Calu3 (cell line): ENCODE measurements around the gene NTRK2. TPM values are rescaled to one million over a fixed set of nuclear protein-coding genes. Genes with fewer than 3 reads are reported as not detected.

Source experiments
- BruUV-seq: library from RNA; stranded (reverse); fragments of 400-500 nt; replicated peaks from 2 replicates; lab custom pipeline; 2021; lab: Mats Ljungman, UMichigan
- CTCF ChIA-PET: fragments of 300-600 bp; sonication (Branson Sonifier 250); formaldehyde crosslinking; loops from one replicate; lab custom pipeline; 2022; ENCODE audit warnings: antibody characterized with exemption; lab: Charles Lee
- DNase-seq: peaks from one replicate; pipeline ENCODE4 v3.0.0; 2022
- H3K27ac Mint-ChIP-seq: one replicate; pipeline ENCODE4 v1.8.0; 2022; ENCODE audit warnings: mixed read lengths; ENCODE audit not compliant: unreplicated experiment
- H3K27me3 Mint-ChIP-seq: one replicate; pipeline ENCODE4 v1.8.0; 2022; ENCODE audit warnings: mixed read lengths; ENCODE audit not compliant: unreplicated experiment
- H3K36me3 Mint-ChIP-seq: one replicate; pipeline ENCODE4 v1.8.0; 2022; ENCODE audit warnings: mild to moderate bottlenecking, moderate library complexity, mixed read lengths; ENCODE audit not compliant: insufficient read depth, unreplicated experiment
- H3K4me1 Mint-ChIP-seq: one replicate; pipeline ENCODE4 v1.8.0; 2022; ENCODE audit warnings: mild to moderate bottlenecking, low read depth, mixed read lengths; ENCODE audit not compliant: unreplicated experiment
- H3K4me3 Mint-ChIP-seq: one replicate; pipeline ENCODE4 v1.8.0; 2022; ENCODE audit warnings: mild to moderate bottlenecking, low read depth, moderate library complexity, mixed read lengths; ENCODE audit not compliant: unreplicated experiment
- H3K9me3 Mint-ChIP-seq: one replicate; pipeline ENCODE4 v1.8.0; 2022; ENCODE audit warnings: low read depth, mixed read lengths; ENCODE audit not compliant: unreplicated experiment
- intact Hi-C: fragments of 100-400 bp; cut with micrococcal nuclease; formaldehyde crosslinking; loops from one replicate; pipeline ENCODE4 v1.10.0; 2022; ENCODE audit not compliant: unreplicated experiment
- total RNA-seq: library from RNA; stranded (reverse); gene quantifications from 2 replicates; pipeline ENCODE4 v1.2.3, GENCODE V29; 2022
- TF ChIP-seq, protein P1 (sequence below): fragments of 200-600 bp; IDR thresholded peaks from one replicate; pipeline ENCODE4 v1.8.0; 2022; ENCODE audit warnings: antibody characterized with exemption; ENCODE audit not compliant: unreplicated experiment

Gene NTRK2
- total RNA-seq, 1 experiment from 2014 or later = 2.1 TPM

DNA sequence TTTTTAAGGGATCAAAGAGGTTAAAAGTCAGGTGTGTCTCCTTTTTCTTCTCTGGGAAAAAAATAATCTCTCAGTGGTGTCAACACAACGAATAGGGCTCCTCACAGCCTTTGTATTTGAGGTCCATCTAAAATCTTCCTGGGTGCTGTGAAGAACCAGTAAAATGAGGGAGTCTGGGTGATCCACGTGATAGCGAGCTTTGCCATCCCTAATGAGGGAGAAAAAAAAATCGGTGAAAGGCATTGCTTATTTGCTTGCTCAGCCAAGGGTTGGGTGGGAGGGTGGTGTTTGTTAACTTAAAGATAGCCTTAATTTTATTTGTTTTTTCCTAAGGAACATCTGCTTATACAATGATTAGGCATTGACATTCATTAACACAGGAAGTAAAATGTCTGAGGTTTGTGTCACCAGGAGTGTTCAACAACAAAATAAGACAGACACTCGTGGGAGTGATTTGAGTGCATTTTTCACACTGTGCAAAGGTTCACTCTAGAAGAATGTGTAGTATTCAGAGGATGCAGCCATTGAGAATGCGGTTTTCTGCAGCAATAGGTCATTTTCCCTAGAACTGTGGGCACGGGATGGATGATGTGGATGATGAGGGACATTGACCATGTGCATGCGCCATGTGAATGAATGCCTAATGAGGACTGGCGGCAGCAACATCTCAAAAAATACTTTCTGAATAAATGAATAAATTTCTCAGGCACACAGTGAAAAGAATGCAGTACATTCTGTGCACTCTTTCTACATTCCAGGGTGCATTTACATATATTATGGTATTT, 369.5 kb downstream of the NTRK2 start:
- H3K4me3 Mint-ChIP-seq = no peak overlapping the region
- no peaks in the 10 kb centered on the region for H3K36me3 Mint-ChIP-seq
- intact Hi-C loops = no loop called here
- no peaks in the 10 kb centered on the region for H3K27me3 Mint-ChIP-seq
- H3K4me1 Mint-ChIP-seq = no peaks in the 10 kb centered on the region
- CTCF ChIA-PET = no interaction called here
- TF ChIP-seq, protein P1, sequence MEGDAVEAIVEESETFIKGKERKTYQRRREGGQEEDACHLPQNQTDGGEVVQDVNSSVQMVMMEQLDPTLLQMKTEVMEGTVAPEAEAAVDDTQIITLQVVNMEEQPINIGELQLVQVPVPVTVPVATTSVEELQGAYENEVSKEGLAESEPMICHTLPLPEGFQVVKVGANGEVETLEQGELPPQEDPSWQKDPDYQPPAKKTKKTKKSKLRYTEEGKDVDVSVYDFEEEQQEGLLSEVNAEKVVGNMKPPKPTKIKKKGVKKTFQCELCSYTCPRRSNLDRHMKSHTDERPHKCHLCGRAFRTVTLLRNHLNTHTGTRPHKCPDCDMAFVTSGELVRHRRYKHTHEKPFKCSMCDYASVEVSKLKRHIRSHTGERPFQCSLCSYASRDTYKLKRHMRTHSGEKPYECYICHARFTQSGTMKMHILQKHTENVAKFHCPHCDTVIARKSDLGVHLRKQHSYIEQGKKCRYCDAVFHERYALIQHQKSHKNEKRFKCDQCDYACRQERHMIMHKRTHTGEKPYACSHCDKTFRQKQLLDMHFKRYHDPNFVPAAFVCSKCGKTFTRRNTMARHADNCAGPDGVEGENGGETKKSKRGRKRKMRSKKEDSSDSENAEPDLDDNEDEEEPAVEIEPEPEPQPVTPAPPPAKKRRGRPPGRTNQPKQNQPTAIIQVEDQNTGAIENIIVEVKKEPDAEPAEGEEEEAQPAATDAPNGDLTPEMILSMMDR = no peak
- BruUV-seq = no TSS peak
- no peak for DNase-seq
- no peaks in the 10 kb centered on the region for H3K9me3 Mint-ChIP-seq
- H3K27ac Mint-ChIP-seq = no peak overlapping the region

DNA sequence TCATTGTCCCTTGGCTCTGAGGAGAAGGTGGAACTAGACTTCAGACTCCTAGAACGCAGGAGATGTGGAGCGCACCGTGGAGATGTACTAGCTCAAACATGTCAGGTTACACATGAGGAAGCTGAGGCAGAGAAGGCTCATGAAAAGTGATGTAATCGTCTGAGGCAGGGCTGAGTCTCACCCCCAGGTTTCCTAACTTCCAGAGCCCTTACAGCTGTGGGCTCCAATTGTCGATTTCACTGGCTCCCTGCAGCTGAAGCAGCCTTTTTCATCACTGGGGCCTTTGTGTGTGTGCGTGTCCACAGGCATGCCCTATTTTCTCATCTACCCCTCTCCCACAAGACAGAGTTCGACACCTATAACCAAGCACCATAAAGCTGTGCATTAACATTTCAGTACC, 370.6 kb downstream of the NTRK2 start:
- Mint-ChIP-seq H3K27me3 (no peaks in the 10 kb centered on the region), H3K27ac (no peak overlapping the region), H3K4me3 (no peak overlapping the region), H3K9me3 (no peaks in the 10 kb centered on the region), H3K36me3 (no peaks in the 10 kb centered on the region), H3K4me1 (peaks cover 4% of the 10 kb centered on the region)
- TF ChIP-seq, protein P1 = no peak
- no TSS peak for BruUV-seq
- CTCF ChIA-PET = no interaction called here
- no peak for DNase-seq
- intact Hi-C loops = no loop called here

DNA sequence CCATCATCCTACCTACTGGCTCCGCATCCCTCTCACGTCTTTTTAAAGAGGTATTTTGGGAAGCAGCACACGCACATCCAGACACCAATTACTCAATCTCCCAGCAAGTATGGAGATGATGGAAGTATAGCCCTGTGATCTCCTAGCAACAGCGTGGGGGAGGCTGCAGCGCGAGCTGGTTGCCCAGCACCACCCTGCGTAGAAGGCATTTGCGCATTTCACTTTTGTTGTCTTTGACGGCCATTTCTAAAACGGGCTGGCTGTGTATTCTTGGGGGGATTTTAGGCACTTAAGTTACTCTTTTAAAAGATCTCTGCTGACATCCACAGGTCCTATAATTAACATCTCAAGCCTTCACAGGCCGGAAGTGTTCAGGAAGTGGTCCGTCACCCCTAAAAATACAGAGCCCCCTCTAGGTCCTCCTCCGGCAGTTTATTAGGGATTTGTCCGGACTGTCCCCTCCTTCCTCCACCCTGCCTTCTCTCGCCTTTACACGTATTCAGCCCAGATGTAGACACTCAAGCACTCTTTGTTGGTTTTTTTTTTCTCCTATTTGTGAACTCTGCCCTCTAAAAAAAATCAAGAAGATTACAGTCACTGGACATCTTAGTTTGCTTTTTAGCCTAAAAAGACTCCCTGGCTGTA, 371.4 kb downstream of the NTRK2 start:
- Mint-ChIP-seq H3K27ac (no peak overlapping the region), H3K27me3 (no peaks in the 10 kb centered on the region), H3K4me3 (no peak overlapping the region), H3K36me3 (no peaks in the 10 kb centered on the region), H3K9me3 (no peaks in the 10 kb centered on the region), H3K4me1 (peaks cover 8% of the 10 kb centered on the region)
- TF ChIP-seq, protein P1 = no peak
- DNase-seq = no peak
- intact Hi-C loops = no loop called here
- BruUV-seq = no TSS peak
- CTCF ChIA-PET = no interaction called here

DNA sequence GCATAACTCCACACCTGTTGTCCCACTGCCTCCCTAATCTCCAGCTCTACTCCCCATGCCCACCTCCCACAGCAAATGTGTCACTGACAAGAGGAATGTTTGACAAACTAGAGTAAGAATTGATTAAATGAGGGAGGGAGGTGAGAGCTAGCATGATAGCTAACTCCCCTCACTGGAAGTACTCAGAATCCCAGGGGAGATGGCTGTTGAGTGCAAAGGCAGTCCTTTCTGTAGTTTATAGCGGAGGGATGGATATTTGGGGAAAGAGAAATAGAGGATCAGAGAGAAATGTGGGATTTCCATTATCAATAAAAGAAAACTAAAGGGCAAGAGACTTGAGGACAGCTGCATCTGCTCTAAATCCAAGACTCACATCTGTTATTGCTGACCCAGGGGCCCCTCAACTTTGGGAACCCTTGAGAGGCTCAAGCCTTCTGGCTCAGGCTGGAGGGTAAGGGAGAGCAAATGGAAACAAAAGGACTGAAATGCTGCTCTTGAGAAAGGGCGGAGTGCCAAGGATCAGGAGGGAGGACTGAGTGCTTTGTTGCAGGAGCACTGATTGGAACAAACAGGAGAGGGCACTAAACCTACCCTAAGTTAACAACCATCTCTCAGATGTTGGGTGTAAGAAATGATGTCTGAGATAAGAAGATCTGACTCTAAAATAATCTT, 372.1 kb downstream of the NTRK2 start:
- Mint-ChIP-seq H3K27ac (no peak overlapping the region), H3K4me3 (no peak overlapping the region), H3K36me3 (no peaks in the 10 kb centered on the region), H3K4me1 (peaks cover 8% of the 10 kb centered on the region), H3K27me3 (no peaks in the 10 kb centered on the region), H3K9me3 (no peaks in the 10 kb centered on the region)
- CTCF ChIA-PET = no interaction called here
- intact Hi-C loops = no loop called here
- DNase-seq = no peak
- TF ChIP-seq, protein P1 = no peak
- no TSS peak for BruUV-seq
